Body of pancreas (tissue), 4 donors: ENCODE data around the gene RIMBP2.

Experiments
- CTCF ChIP-seq, 7 experiments: fragments of 450-650 bp in 4 of 7; fragments of 200-600 bp in 3 of 7; sonication (generic) in 3 of 7; IDR thresholded peaks; one replicate each; pipeline ENCODE4 v1.5.1; 2016 to 2019; ENCODE audit warnings: antibody characterized with exemption in 7 of 7
- POLR2A ChIP-seq, 3 donors: fragments of 450-650 bp; IDR thresholded peaks; one replicate each; pipeline ENCODE4 v1.6.1; 2016; ENCODE audit warnings: antibody characterized with exemption in 3 of 3, mild to moderate bottlenecking in 2 of 3

- no peak for TF ChIP-seq CTCF (IDR thresholded peaks at IDR 0.05)
- TF ChIP-seq POLR2A (IDR thresholded peaks at IDR 0.05), result no peak
These were observed 38.0 kb downstream of the RIMBP2 start for GRCh38 chr12:130677957-130678558.
